ENCODE data around the gene BMP7.

The BMP7 gene

DNA sequence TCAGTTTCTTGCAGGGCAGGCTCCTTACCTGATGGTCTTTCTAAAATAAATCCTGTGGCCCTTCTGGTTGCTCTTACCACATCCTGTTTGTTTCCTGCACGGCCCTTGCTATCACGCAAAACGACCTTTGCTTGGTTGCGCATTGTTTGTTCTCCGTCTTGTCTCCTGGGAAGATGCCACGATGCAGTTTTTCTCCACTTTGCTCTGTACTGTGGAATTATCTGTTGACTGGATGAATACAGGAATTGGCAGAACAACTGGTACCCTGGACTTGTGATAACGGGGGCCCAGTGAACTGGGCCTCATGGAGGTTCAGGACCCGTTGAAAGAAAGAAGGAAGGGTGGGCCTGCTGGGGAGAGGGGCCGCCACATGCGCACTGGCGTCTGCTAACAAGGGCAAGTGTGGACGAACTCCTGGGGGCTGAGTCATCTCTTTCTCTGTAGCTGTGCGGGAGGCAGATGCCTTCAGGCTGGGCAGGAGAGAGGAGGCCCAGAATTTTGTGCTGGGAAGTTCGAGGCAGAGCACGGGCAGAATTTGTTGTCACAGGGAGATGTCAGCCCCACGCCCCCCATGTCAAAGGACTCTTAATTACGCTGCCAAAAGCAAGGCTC is 139.9 kb downstream of the BMP7 start:
- peaks cover 0 to 14% of the 10 kb centered on the region in 2 donors for H3K27me3 ChIP-seq
- no peak for DNase-seq
- no peaks in the 10 kb centered on the region for H3K4me1 ChIP-seq
- H3K36me3 ChIP-seq, result no peaks in the 10 kb centered on the region
- H3K27ac ChIP-seq, result no peak overlapping the region
- H3K4me3 ChIP-seq, result no peak overlapping the region
- intact Hi-C loops (cut with DNase I; ENCODE audit: low total_unique reads), result no loop called here
- TF ChIP-seq CTCF (IDR thresholded peaks at IDR 0.05), result no peak
- H3K9me3 ChIP-seq, result no peaks in the 10 kb centered on the region

- TF ChIP-seq CTCF (IDR thresholded peaks at IDR 0.05), result no peak
- H3K27me3 ChIP-seq, result peaks cover 0 to 10% of the 10 kb centered on the region in 2 donors
Measured at GRCh38 chr20:57124800-57125517, 141.5 kb downstream of the BMP7 start.

DNA sequence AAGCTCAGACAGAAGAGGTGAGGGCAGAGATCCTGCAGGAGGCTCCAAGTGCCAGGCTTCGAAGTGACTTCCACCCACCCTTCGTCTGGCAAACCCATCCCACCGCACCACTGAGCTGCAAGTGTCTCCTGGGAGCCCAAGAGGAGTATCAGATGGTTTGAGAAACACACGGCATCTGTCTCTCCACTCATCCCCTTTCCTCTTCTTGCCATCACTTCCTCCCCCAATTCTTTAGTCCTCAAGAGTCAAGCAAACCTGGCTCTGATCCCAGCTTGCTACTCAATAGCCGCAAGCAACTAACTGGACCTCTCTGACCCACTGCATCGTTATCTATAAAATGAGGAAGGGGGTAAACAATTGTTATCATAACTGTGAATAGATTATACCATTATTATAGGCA is 142.1 kb downstream of the BMP7 start:
- no peak for TF ChIP-seq CTCF (IDR thresholded peaks at IDR 0.05)
- no peak for DNase-seq
- intact Hi-C loops (cut with DNase I; ENCODE audit: low total_unique reads), result no loop called here
- no peaks in the 10 kb centered on the region for H3K9me3 ChIP-seq
- H3K36me3 ChIP-seq, result no peaks in the 10 kb centered on the region
- H3K4me3 ChIP-seq, result no peak overlapping the region
- peaks cover 0 to 10% of the 10 kb centered on the region in 2 donors for H3K27me3 ChIP-seq
- no peak overlapping the region for H3K27ac ChIP-seq
- no peaks in the 10 kb centered on the region for H3K4me1 ChIP-seq

More at GRCh38 chr20:57124800-57125517, 141.5 kb downstream of the BMP7 start:
- Histone ChIP-seq H3K4me3 (no peak overlapping the region), H3K36me3 (no peaks in the 10 kb centered on the region), H3K4me1 (no peaks in the 10 kb centered on the region), H3K9me3 (no peaks in the 10 kb centered on the region), H3K27ac (no peak overlapping the region)
- intact Hi-C loops (cut with DNase I; ENCODE audit: low total_unique reads), result no loop called here
- DNase-seq, result no peak

- Histone ChIP-seq H3K27ac (no peak overlapping the region), H3K36me3 (no peaks in the 10 kb centered on the region), H3K27me3 (peaks cover 0 to 10% of the 10 kb centered on the region in 2 donors), H3K4me3 (no peak overlapping the region), H3K9me3 (no peaks in the 10 kb centered on the region), H3K4me1 (no peaks in the 10 kb centered on the region)
- intact Hi-C loops (cut with DNase I; ENCODE audit: low total_unique reads), result no loop called here
- no peak for TF ChIP-seq CTCF (IDR thresholded peaks at IDR 0.05)
- no peak for DNase-seq
Measured at GRCh38 chr20:57123504-57123903, 142.9 kb downstream of the BMP7 start.

GRCh38 chr20:57122536-57123489 is 143.6 kb downstream of the BMP7 start:
- intact Hi-C loops (cut with DNase I; ENCODE audit: low total_unique reads), result no loop called here
- Histone ChIP-seq H3K9me3 (no peaks in the 10 kb centered on the region), H3K4me3 (no peak overlapping the region), H3K4me1 (no peaks in the 10 kb centered on the region), H3K27me3 (peaks cover 0 to 10% of the 10 kb centered on the region in 2 donors), H3K36me3 (no peaks in the 10 kb centered on the region), H3K27ac (no peak overlapping the region)
- no peak for DNase-seq
- TF ChIP-seq CTCF (IDR thresholded peaks at IDR 0.05), result no peak

All from tibial artery (tissue), 4 donors.